HepG2 (cell line): ENCODE data around the gene NCMAP. TPM values are rescaled to one million over a fixed set of nuclear protein-coding genes. Genes with fewer than 3 reads are reported as not detected.

Experiments
- AHDC1 ChIP-seq: sonication (generic); formaldehyde crosslinking; IDR thresholded peaks from 2 replicates; pipeline ENCODE4 v1.5.1; 2020; ENCODE audit warnings: mild to moderate bottlenecking, missing genetic modification reagents, borderline replicate concordance
- ATF5 ChIP-seq: sonication (generic); formaldehyde crosslinking; IDR thresholded peaks from 2 replicates; pipeline ENCODE4 v1.4.0; 2020; ENCODE audit warnings: mild to moderate bottlenecking, low read depth, missing genetic modification reagents
- BATF2 ChIP-seq: sonication (generic); formaldehyde crosslinking; IDR thresholded peaks from 2 replicates; pipeline ENCODE4 v1.8.0; 2022; ENCODE audit warnings: mild to moderate bottlenecking, missing genetic modification reagents, moderate library complexity
- ERF ChIP-seq: IDR thresholded peaks from 2 replicates; pipeline ENCODE4 v1.6.1; 2018; ENCODE audit warnings: missing biosample characterization, missing genetic modification reagents
- GMEB2 ChIP-seq: IDR thresholded peaks from 2 replicates; pipeline ENCODE4 v1.6.1; 2016; ENCODE audit warnings: missing biosample characterization, missing genetic modification reagents, low read depth
- MEF2D ChIP-seq: sonication (generic); formaldehyde crosslinking; IDR thresholded peaks from 2 replicates; pipeline ENCODE4 v1.5.1; 2020; ENCODE audit warnings: mild to moderate bottlenecking, missing genetic modification reagents
- MTA1 ChIP-seq: sonication (generic); formaldehyde crosslinking; IDR thresholded peaks from 2 replicates; pipeline ENCODE4 v1.4.0; 2020; ENCODE audit warnings: missing genetic modification reagents, mild to moderate bottlenecking, borderline replicate concordance
- RORA ChIP-seq: sonication (generic); formaldehyde crosslinking; IDR thresholded peaks from 2 replicates; pipeline ENCODE4 v1.5.0; 2020; ENCODE audit warnings: mild to moderate bottlenecking, missing genetic modification reagents, moderate library complexity
- SP4 ChIP-seq: sonication (generic); formaldehyde crosslinking; IDR thresholded peaks from 2 replicates; pipeline ENCODE4 v1.8.1; 2023; ENCODE audit warnings: mild to moderate bottlenecking, missing genetic modification reagents
- TGIF2 ChIP-seq: IDR thresholded peaks from 2 replicates; pipeline ENCODE4 v1.6.1; 2016; ENCODE audit warnings: control low read depth, missing compliant biosample characterization
- THAP11 ChIP-seq: IDR thresholded peaks from 2 replicates; pipeline ENCODE4 v1.6.1; 2016; ENCODE audit warnings: missing biosample characterization, missing genetic modification reagents
- ZBTB14 ChIP-seq: sonication (generic); formaldehyde crosslinking; IDR thresholded peaks from 2 replicates; pipeline ENCODE4 v1.4.0; 2020; ENCODE audit warnings: missing genetic modification reagents
- ZBTB25 ChIP-seq: IDR thresholded peaks from 2 replicates; pipeline ENCODE4 v1.6.1; 2018; ENCODE audit warnings: missing genetic modification reagents
- ZNF275 ChIP-seq: sonication (generic); formaldehyde crosslinking; IDR thresholded peaks from 2 replicates; pipeline ENCODE4 v1.8.0; 2022; ENCODE audit warnings: missing genetic modification reagents, mild to moderate bottlenecking, inconsistent platforms, borderline replicate concordance
- polyA plus RNA-seq, 8 experiments: library from polyadenylated mRNA; depleted of rRNA in 3 of 8; stranded (reverse) in 7 of 8; unstranded in 1 of 8; fragments of >200 nt; fragmentation: Illumina TruSeq in 4 of 8; extraction: Trizol in 4 of 8; gene quantifications; 2 replicates each; pipeline versions ENCODE4 v1.2.1 to v1.2.3, GENCODE V29; 2011 to 2016; ENCODE audit warnings: low read depth in 4 of 8, missing spikeins in 1 of 8, mixed read lengths in 1 of 8; ENCODE audit not compliant: insufficient read depth in 1 of 8
- total RNA-seq, 5 experiments: library from RNA; depleted of rRNA; stranded (reverse); fragments of >200 nt; fragmentation: Illumina TruSeq; extraction: Trizol; gene quantifications; 2 replicates each; pipeline ENCODE4 v1.2.3, GENCODE V29; 2016; ENCODE audit warnings: low read depth in 1 of 5

Gene NCMAP
- total and polyA plus RNA-seq, 2 of the 13 experiments (the other 11 are each of a cell fraction or from before 2014, with no cell fraction given) = 2.7 to 20.0 TPM

- TF ChIP-seq AHDC1 (CRISPR knock-in tag) = peak; percentile 81; the same call in 1 of the 2 replicates
- TF ChIP-seq MEF2D = peak; percentile 96
- no peak for TF ChIP-seq ATF5 (CRISPR knock-in tag)
- no peak for TF ChIP-seq GMEB2 (CRISPR knock-in tag)
- peak; percentile 81 for TF ChIP-seq ERF (CRISPR knock-in tag)
- no peak for TF ChIP-seq TGIF2 (CRISPR knock-in tag)
- TF ChIP-seq SP4 (CRISPR knock-in tag) = peak; percentile 64; the same call in 1 of the 2 replicates
- TF ChIP-seq ZNF275 (CRISPR knock-in tag) = peak; percentile 66; the same call in 1 of the 2 replicates
- peak; percentile 95 for TF ChIP-seq MTA1 (CRISPR knock-in tag)
- TF ChIP-seq ZBTB14 (CRISPR knock-in tag) = no peak; the same call in 1 of the 2 replicates
- TF ChIP-seq BATF2 = no peak
- peak; percentile 50 for TF ChIP-seq THAP11 (CRISPR knock-in tag)
- TF ChIP-seq RORA = no peak
- 0 out of 2 replicates have a peak, but pooled peaks have one; percentile 17 for TF ChIP-seq ZBTB25 (CRISPR knock-in tag)
Observed at GRCh38 chr1:24567792-24568388, 12.0 kb downstream of the NCMAP start (continued).
